ENCODE results near the gene ADO. TPM values are rescaled to one million over a fixed set of nuclear protein-coding genes. Genes with fewer than 3 reads are reported as not detected.
"Not testable (repeated sequence)": the region's sequence is repeated elsewhere in the genome, so short reads cannot be mapped to it uniquely, and the experiment has no call there.

The ADO gene
- total RNA-seq, 2 donors from 2014 or later = 11.5 to 15.4 TPM

- H3K9me3 Mint-ChIP-seq = peaks cover 5% of the 10 kb centered on the region
- H3K27ac Mint-ChIP-seq = peak overlapping the region; percentile 9
- peak overlapping the region; percentile 11 for H3K4me3 Mint-ChIP-seq
- no peaks in the 10 kb centered on the region for H3K36me3 Mint-ChIP-seq (ENCODE audit: low read depth)
- ATAC-seq (replicated peaks) = peak; percentile 96
- peaks cover 10% of the 10 kb centered on the region for H3K4me1 Mint-ChIP-seq
- H3K27me3 Mint-ChIP-seq = no peaks in the 10 kb centered on the region
Observed at GRCh38 chr10:62779487-62780248, 24.9 kb upstream of the ADO start.

DNA sequence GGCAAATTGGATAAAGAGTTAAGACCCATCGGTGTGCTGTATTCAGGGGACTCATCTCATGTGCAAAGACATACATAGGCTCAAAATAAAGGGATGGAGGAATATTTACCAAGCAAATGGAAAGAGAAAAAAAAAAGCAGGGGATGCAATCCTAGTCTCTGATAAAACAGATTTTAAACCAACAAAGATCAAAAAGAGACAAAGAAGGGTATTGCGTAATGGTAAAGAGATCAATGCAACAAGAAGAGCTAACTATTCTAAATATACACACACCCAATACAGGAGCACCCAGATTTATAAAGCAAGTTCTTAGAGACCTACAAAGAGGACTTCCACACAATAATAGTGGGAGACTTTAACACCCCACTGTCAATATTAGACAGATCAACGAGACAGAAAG lies 20.0 kb upstream of the ADO start:
- not testable (repeated sequence) for H3K27ac Mint-ChIP-seq; H3K27me3 Mint-ChIP-seq; H3K36me3 Mint-ChIP-seq (ENCODE audit: low read depth); H3K4me1 Mint-ChIP-seq; ATAC-seq (replicated peaks); H3K4me3 Mint-ChIP-seq
- peaks cover 12% of the 10 kb centered on the region for H3K9me3 Mint-ChIP-seq

- not testable (repeated sequence) for H3K4me3 Mint-ChIP-seq; H3K4me1 Mint-ChIP-seq; ATAC-seq (replicated peaks); H3K27ac Mint-ChIP-seq; H3K36me3 Mint-ChIP-seq (ENCODE audit: low read depth); H3K27me3 Mint-ChIP-seq
- peaks cover 12% of the 10 kb centered on the region for H3K9me3 Mint-ChIP-seq
Observed at GRCh38 chr10:62788285-62788684, 16.2 kb upstream of the ADO start.

DNA sequence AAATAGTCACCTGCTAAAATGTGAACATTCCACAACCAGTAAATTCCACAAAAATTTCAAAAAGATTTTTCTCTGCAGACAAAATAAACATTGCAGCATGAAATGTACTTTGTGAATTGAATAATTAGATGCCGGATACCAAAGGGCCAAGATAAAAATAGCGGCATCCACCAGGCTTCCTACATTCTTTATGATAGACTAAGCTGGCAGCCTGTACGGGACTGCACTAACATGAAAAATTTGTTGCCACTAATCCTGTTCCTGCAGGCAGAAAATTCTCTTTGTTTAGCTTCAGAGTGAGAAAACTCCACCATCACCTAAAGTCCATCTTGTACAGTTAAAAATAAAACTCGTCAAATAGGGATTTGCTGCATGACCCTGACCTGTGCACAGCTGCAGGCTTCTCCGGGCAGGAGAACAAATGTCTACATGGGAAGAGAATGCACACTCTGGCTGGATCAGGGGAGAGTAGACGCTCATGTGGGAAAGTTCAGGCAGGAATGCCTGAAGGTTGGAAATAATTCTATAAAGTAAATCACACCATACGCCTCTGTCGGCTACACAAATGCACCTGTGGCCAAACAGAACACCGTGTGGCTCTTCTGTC lies 15.6 kb upstream of the ADO start:
- Mint-ChIP-seq H3K4me3 (no peak overlapping the region), H3K9me3 (peaks cover 12% of the 10 kb centered on the region), H3K27me3 (peaks cover 5% of the 10 kb centered on the region), H3K4me1 (no peaks in the 10 kb centered on the region), H3K27ac (no peak overlapping the region), H3K36me3 (ENCODE audit: low read depth) (no peaks in the 10 kb centered on the region)
- ATAC-seq (replicated peaks) = no peak

DNA sequence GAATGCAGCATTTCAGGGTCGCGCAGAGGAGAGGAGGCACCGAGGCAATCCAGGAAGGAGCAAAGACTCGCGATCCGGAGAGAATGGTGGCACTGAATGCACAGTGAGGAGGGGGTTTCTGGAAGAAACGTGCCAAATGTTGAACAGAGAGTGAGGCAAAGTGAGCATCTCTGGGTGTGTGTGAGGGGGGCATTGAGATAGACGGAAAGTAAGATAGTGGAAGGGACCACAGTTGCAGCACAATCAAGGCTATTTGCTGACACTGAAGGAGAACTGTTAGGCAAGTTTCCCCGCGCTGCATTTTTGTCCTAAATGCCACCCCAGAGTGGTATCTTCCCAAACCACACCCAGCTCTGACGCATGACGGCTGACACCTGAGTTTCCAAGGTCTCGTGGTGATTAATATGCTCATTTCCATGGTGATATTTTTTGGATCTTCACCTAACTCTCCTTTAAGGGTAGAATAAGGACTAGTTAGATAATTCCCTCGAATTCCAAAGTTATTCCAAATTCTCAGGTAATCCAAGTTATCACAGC lies 14.4 kb upstream of the ADO start:
- Mint-ChIP-seq H3K27me3 (peaks cover 5% of the 10 kb centered on the region), H3K36me3 (ENCODE audit: low read depth) (no peaks in the 10 kb centered on the region), H3K4me1 (no peaks in the 10 kb centered on the region), H3K27ac (no peak overlapping the region), H3K9me3 (peaks cover 3% of the 10 kb centered on the region), H3K4me3 (no peak overlapping the region)
- ATAC-seq (replicated peaks) = no peak

DNA sequence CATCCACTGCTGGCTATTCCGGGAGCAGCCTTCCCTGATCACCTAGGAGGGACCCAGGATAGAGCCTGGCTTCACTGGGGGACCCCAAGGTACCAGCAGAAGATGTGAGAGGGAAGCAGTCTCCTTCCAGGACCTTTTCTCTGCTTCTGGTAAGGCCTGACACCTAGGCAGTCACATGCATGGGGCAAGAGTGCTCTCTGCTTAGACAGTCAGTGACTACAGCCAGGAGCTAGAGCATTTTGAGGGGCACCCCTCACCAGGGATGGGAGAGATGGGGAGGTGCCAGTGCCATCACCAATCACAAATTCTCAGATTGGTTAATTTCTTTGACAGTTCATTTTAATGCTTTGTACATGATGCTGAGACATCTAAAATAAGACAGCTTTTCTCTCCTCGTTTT lies 13.9 kb upstream of the ADO start:
- no peaks in the 10 kb centered on the region for H3K4me1 Mint-ChIP-seq
- H3K9me3 Mint-ChIP-seq = no peaks in the 10 kb centered on the region
- peaks cover 5% of the 10 kb centered on the region for H3K27me3 Mint-ChIP-seq
- no peaks in the 10 kb centered on the region for H3K36me3 Mint-ChIP-seq (ENCODE audit: low read depth)
- no peak overlapping the region for H3K4me3 Mint-ChIP-seq
- ATAC-seq (replicated peaks) = no peak
- no peak overlapping the region for H3K27ac Mint-ChIP-seq

GRCh38 chr10:62792261-62792660 lies 12.3 kb upstream of the ADO start:
- no peaks in the 10 kb centered on the region for H3K4me1 Mint-ChIP-seq
- no peaks in the 10 kb centered on the region for H3K36me3 Mint-ChIP-seq (ENCODE audit: low read depth)
- no peak overlapping the region for H3K4me3 Mint-ChIP-seq
- H3K27ac Mint-ChIP-seq = no peak overlapping the region
- peaks cover 12% of the 10 kb centered on the region for H3K27me3 Mint-ChIP-seq
- ATAC-seq (replicated peaks) = no peak
- no peaks in the 10 kb centered on the region for H3K9me3 Mint-ChIP-seq

DNA sequence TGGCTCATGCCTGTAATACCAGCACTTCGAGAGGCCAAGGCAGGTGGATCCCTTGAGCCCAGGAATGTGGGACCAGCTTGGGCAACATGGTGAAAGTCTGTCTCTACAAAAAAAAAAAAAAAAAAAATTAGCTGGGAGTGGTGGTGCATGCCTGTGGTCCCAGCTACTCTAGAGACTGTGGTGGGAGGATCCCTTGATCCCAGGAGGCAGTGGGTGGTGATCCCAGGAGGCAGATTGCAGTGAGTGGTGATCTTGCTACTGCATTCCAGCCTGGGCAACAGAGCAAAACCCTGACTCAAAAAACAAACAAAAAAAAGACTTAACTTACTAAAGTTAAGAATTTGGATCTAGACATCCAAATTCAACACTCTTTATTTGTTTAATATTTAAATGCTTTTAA lies 10.2 kb upstream of the ADO start:
- H3K36me3 Mint-ChIP-seq (ENCODE audit: low read depth) = no peaks in the 10 kb centered on the region
- ATAC-seq (replicated peaks) = no peak
- H3K27me3 Mint-ChIP-seq = peaks cover 12% of the 10 kb centered on the region
- H3K4me1 Mint-ChIP-seq = no peaks in the 10 kb centered on the region
- H3K9me3 Mint-ChIP-seq = no peaks in the 10 kb centered on the region
- no peak overlapping the region for H3K4me3 Mint-ChIP-seq
- no peak overlapping the region for H3K27ac Mint-ChIP-seq

DNA sequence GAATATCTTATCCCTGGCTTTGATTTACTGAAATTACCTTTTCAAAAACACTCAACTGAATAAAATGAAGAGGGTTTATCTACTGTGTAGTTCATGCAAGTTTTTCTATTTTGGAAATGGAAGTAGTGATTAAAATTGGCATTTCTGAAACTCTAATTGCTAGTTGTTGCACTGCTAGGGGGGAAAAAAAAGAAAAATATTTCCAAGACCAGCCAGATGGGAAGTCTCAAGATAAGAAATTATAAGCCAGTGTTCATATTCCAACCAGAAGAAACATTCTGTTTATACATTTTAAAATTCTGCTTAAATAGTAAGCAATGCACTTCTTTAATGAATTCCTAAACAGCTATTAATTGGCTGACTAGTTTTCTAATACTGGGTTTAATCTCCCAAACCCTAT lies 9.4 kb upstream of the ADO start:
- Mint-ChIP-seq H3K4me1 (no peaks in the 10 kb centered on the region), H3K36me3 (ENCODE audit: low read depth) (no peaks in the 10 kb centered on the region), H3K27ac (no peak overlapping the region), H3K27me3 (peaks cover 6% of the 10 kb centered on the region), H3K9me3 (no peaks in the 10 kb centered on the region), H3K4me3 (no peak overlapping the region)
- ATAC-seq (replicated peaks) = no peak

DNA sequence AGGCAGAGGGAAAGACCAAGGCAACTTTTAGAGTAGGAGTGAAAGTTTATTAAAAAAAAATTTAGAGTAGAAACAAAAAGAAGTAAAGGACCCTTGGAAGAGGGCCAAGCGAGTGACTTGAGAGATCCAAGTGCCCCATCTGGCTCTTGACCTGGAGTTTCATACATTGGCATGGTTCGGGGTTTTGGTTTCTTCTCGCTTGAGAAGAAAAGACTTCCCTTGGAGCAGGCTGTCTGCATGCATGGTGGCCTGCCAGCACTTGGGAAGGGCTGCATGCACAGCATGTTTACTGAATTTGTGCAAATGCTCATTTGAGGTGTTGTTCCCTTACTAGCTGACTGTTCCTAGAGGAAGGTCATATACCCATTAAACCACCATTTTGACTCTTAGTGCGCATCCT lies 8.8 kb upstream of the ADO start:
- no peaks in the 10 kb centered on the region for H3K4me1 Mint-ChIP-seq
- H3K27me3 Mint-ChIP-seq = peaks cover 6% of the 10 kb centered on the region
- ATAC-seq (replicated peaks) = no peak
- no peak overlapping the region for H3K27ac Mint-ChIP-seq
- H3K9me3 Mint-ChIP-seq = no peaks in the 10 kb centered on the region
- no peaks in the 10 kb centered on the region for H3K36me3 Mint-ChIP-seq (ENCODE audit: low read depth)
- H3K4me3 Mint-ChIP-seq = no peak overlapping the region

DNA sequence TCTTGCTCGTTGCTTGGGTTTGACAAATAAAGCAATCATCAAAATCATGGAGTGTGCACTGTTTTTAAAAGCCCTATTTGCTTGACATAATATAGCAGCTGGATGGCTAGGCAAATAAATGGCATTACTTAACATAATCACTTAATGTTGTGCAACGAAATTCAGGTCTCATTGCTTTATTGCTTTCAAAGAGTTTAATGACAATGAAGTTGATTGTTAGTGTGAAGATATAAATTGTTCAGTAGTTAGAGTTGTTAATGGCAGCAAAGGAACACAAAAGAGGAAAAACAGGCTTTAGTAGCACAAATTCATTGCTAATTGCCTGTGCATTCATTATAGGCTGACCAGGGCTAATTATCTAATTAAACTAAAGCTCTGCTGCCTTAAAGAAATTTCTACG lies 7.6 kb upstream of the ADO start:
- Mint-ChIP-seq H3K4me3 (no peak overlapping the region), H3K27me3 (peaks cover 6% of the 10 kb centered on the region), H3K36me3 (ENCODE audit: low read depth) (no peaks in the 10 kb centered on the region), H3K9me3 (no peaks in the 10 kb centered on the region), H3K4me1 (no peaks in the 10 kb centered on the region), H3K27ac (no peak overlapping the region)
- no peak for ATAC-seq (replicated peaks)

DNA sequence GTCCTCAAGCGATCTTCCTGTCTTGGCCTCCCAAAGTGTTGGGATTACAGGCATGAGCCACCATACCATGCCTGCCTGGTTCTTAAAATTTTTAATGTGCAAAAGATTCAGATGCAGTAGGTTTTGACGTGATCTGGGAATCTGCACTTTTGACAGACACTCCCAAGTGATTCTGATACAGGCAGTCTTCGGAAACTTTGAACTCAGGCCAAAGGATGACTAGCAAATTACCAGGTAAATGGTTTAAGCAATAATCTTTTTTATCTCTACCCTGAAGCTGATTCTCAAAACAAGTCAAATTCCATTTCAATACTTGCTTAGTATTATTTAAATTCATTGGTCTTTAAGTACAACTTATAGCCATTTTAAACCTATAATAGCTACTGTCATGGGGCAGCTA lies 2.6 kb upstream of the ADO start:
- no peak for ATAC-seq (replicated peaks)
- Mint-ChIP-seq H3K4me3 (no peak overlapping the region), H3K36me3 (ENCODE audit: low read depth) (peaks cover 25% of the 10 kb centered on the region), H3K27ac (no peak overlapping the region), H3K4me1 (peaks cover 8% of the 10 kb centered on the region), H3K27me3 (peaks cover under 1% of the 10 kb centered on the region), H3K9me3 (no peaks in the 10 kb centered on the region)

DNA sequence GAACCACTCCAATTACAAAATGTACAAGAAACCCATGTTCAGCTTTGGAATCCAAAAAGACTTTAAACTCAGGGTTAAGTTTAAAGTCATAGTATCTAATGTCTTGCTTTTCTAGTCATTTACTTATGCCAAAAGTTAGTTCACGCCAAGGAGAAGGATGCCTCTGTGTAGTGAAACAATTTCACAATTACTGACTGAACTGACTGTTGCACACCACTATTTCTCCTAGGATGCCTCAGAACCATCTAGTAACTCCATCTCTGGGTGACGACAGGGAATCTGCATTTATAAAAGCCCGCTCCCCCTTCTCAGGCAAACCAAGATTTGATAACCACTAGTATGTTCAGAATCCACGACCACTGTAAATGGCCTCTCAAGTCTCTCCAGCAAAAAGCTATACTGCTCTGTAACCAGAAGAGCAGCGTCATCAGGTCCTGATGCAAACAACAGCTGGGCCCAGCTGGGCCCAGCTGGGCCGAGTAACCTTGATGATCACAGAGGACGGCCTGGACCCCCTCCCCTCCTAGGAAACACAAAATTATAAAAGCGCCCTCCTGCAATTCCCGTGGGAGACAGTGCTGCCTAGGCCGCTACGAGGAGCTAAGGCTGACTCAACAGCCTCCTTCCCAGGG lies 680 bp upstream of the ADO start:
- ATAC-seq (replicated peaks) = no peak
- Mint-ChIP-seq H3K27ac (peak overlapping the region; percentile 100), H3K9me3 (no peaks in the 10 kb centered on the region), H3K27me3 (no peaks in the 10 kb centered on the region), H3K4me3 (peak overlapping the region; percentile 94), H3K4me1 (peaks cover 25% of the 10 kb centered on the region), H3K36me3 (ENCODE audit: low read depth) (peaks cover 44% of the 10 kb centered on the region)

DNA sequence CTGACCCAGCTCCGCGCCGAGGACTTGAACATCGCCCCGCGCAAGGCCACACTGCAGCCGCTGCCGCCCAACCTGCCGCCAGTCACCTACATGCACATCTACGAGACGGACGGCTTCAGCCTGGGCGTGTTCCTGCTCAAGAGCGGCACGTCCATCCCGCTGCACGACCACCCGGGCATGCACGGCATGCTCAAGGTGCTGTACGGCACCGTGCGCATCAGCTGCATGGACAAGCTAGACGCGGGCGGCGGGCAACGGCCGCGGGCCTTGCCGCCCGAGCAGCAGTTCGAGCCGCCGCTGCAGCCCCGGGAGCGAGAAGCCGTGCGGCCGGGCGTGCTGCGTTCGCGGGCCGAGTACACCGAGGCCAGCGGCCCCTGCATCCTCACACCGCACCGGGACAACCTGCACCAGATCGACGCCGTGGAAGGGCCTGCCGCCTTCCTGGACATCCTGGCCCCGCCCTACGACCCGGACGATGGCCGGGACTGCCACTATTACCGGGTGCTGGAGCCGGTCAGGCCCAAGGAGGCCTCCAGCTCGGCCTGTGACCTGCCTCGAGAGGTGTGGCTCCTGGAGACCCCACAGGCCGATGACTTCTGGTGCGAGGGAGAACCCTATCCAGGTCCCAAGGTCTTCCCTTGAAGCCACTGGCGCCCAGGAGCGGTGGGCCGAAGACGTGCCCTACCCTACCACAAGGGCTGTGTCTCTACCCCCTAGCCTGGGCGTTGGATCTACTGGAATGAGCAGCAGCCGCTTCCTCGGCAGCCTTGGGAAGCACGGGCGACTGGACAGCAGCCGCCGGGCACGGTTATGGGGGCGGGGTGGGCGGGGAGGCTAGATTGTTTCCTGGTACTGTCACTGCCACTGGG lies 945 bp downstream of the ADO start:
- H3K9me3 Mint-ChIP-seq = no peaks in the 10 kb centered on the region
- peak; percentile 20 for ATAC-seq (replicated peaks)
- peaks cover 58% of the 10 kb centered on the region for H3K36me3 Mint-ChIP-seq (ENCODE audit: low read depth)
- peak overlapping the region; percentile 100 for H3K27ac Mint-ChIP-seq
- H3K4me3 Mint-ChIP-seq = peak overlapping the region; percentile 94
- no peaks in the 10 kb centered on the region for H3K27me3 Mint-ChIP-seq
- peaks cover 27% of the 10 kb centered on the region for H3K4me1 Mint-ChIP-seq
